HepG2 (cell line): ENCODE results near the gene GLE1. TPM values are rescaled to one million over a fixed set of nuclear protein-coding genes. Genes with fewer than 3 reads are reported as not detected.

Source experiments
- EP300 ChIP-seq, 3 experiments: sonication (generic) in 1 of 3; formaldehyde crosslinking in 1 of 3; IDR thresholded peaks; 2 replicates each; pipeline versions ENCODE4 v1.5.1 to v1.6.1; 2011 to 2020; ENCODE audit warnings: low read depth in 2 of 3, low read length in 2 of 3, borderline replicate concordance in 1 of 3, improper control_type of control experiment in 1 of 3, mild to moderate bottlenecking in 1 of 3, missing genetic modification reagents in 1 of 3, moderate library complexity in 1 of 3
- FOXK1 ChIP-seq: sonication (generic); formaldehyde crosslinking; IDR thresholded peaks from 2 replicates; pipeline ENCODE4 v1.4.0; 2020; ENCODE audit warnings: low read depth, missing genetic modification reagents, borderline replicate concordance
- GFI1 ChIP-seq: sonication (generic); formaldehyde crosslinking; IDR thresholded peaks from 2 replicates; pipeline ENCODE4 v1.5.0; 2020; ENCODE audit warnings: missing genetic modification reagents, mild to moderate bottlenecking, borderline replicate concordance
- HHEX ChIP-seq: IDR thresholded peaks from 2 replicates; pipeline ENCODE4 v1.6.1; 2016; ENCODE audit warnings: control low read depth
- RARG ChIP-seq: sonication (generic); formaldehyde crosslinking; IDR thresholded peaks from 2 replicates; pipeline ENCODE4 v1.4.0; 2020; ENCODE audit warnings: low read depth, mild to moderate bottlenecking, missing genetic modification reagents
- SMYD3 ChIP-seq: sonication (generic); formaldehyde crosslinking; IDR thresholded peaks from 2 replicates; pipeline ENCODE4 v1.8.1; 2023; ENCODE audit warnings: mild to moderate bottlenecking, missing genetic modification reagents
- THYN1 ChIP-seq: sonication (generic); formaldehyde crosslinking; IDR thresholded peaks from 2 replicates; pipeline ENCODE4 v1.8.1; 2023; ENCODE audit warnings: low read depth, mild to moderate bottlenecking, moderate library complexity, missing genetic modification reagents, borderline replicate concordance
- XRCC5 ChIP-seq: fragments of 200-400 bp; formaldehyde crosslinking; optimal IDR thresholded peaks from 2 replicates; pipeline ENCODE3; 2017; ENCODE audit warnings: mild to moderate bottlenecking, low read length
- ZNF225 ChIP-seq: sonication (generic); formaldehyde crosslinking; IDR thresholded peaks from 2 replicates; pipeline ENCODE4 v1.4.0; 2020; ENCODE audit warnings: mild to moderate bottlenecking, missing genetic modification reagents
- ZNF468 ChIP-seq: sonication (generic); formaldehyde crosslinking; IDR thresholded peaks from 2 replicates; pipeline ENCODE4 v1.8.0; 2022; ENCODE audit warnings: mild to moderate bottlenecking, moderate library complexity, missing genetic modification reagents
- ZNF574 ChIP-seq: sonication (generic); formaldehyde crosslinking; IDR thresholded peaks from 2 replicates; pipeline ENCODE4 v1.4.0; 2020; ENCODE audit warnings: missing genetic modification reagents
- ZNF704 ChIP-seq: sonication (generic); formaldehyde crosslinking; IDR thresholded peaks from 2 replicates; pipeline ENCODE4 v1.8.1; 2023; ENCODE audit warnings: mild to moderate bottlenecking, inconsistent platforms, moderate library complexity, missing genetic modification reagents, borderline replicate concordance
- ZNF879 ChIP-seq: sonication (generic); formaldehyde crosslinking; IDR thresholded peaks from 2 replicates; pipeline ENCODE4 v1.8.1; 2023; ENCODE audit warnings: missing genetic modification reagents
- polyA plus RNA-seq, 8 experiments: library from polyadenylated mRNA; depleted of rRNA in 3 of 8; stranded (reverse) in 7 of 8; unstranded in 1 of 8; fragments of >200 nt; fragmentation: Illumina TruSeq in 4 of 8; extraction: Trizol in 4 of 8; gene quantifications; 2 replicates each; pipeline versions ENCODE4 v1.2.1 to v1.2.3, GENCODE V29; 2011 to 2016; ENCODE audit warnings: low read depth in 4 of 8, missing spikeins in 1 of 8, mixed read lengths in 1 of 8; ENCODE audit not compliant: insufficient read depth in 1 of 8
- total RNA-seq, 5 experiments: library from RNA; depleted of rRNA; stranded (reverse); fragments of >200 nt; fragmentation: Illumina TruSeq; extraction: Trizol; gene quantifications; 2 replicates each; pipeline ENCODE4 v1.2.3, GENCODE V29; 2016; ENCODE audit warnings: low read depth in 1 of 5
- TF ChIP-seq, protein P1 (sequence below): sonication (generic); formaldehyde crosslinking; IDR thresholded peaks from 2 replicates; pipeline ENCODE4 v1.5.0; 2020; ENCODE audit warnings: missing genetic modification reagents, mild to moderate bottlenecking, borderline replicate concordance
- TF ChIP-seq, protein P2 (sequence below): sonication (generic); formaldehyde crosslinking; IDR thresholded peaks from 2 replicates; pipeline ENCODE4 v1.5.0; 2020; ENCODE audit warnings: mild to moderate bottlenecking, missing genetic modification reagents, borderline replicate concordance

Gene GLE1
- total and polyA plus RNA-seq, 2 of the 13 experiments (the other 11 are each of a cell fraction or from before 2014, with no cell fraction given): 14.7 to 28.8 TPM

GRCh38 chr9:128558431-128559310 is 54.2 kb downstream of the GLE1 start (continued):
- TF ChIP-seq ZNF574 (CRISPR knock-in tag) (0 out of 2 replicates have a peak, but pooled peaks have one; percentile 21), GFI1 (CRISPR knock-in tag) (peak; percentile 49; the same call in 1 of the 2 replicates), ZNF225 (no peak), ZNF879 (no peak), HHEX (CRISPR knock-in tag) (no peak), XRCC5 (no peak), EP300 (IDR thresholded peaks at IDR 0.05; ENCODE audit: low read depth in 2 of 2, low read length in 2 of 2) (0 out of 4 replicates have a peak, but pooled peaks of 1 of the 2 experiments have one; percentile 9), EP300 (CRISPR knock-in tag; IDR thresholded peaks at IDR 0.05; ENCODE audit: borderline replicate concordance) (no peak), ZNF704 (CRISPR knock-in tag) (no peak), ZNF468 (no peak), THYN1 (CRISPR knock-in tag) (no peak), RARG (CRISPR knock-in tag) (no peak), SMYD3 (no peak), FOXK1 (no peak)
- TF ChIP-seq, protein P1, sequence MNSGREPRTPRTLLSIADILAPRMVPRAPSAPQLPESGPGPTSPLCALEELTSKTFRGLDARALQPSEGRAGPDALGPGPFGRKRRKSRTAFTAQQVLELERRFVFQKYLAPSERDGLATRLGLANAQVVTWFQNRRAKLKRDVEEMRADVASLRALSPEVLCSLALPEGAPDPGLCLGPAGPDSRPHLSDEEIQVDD: no peak
- TF ChIP-seq, protein P2, sequence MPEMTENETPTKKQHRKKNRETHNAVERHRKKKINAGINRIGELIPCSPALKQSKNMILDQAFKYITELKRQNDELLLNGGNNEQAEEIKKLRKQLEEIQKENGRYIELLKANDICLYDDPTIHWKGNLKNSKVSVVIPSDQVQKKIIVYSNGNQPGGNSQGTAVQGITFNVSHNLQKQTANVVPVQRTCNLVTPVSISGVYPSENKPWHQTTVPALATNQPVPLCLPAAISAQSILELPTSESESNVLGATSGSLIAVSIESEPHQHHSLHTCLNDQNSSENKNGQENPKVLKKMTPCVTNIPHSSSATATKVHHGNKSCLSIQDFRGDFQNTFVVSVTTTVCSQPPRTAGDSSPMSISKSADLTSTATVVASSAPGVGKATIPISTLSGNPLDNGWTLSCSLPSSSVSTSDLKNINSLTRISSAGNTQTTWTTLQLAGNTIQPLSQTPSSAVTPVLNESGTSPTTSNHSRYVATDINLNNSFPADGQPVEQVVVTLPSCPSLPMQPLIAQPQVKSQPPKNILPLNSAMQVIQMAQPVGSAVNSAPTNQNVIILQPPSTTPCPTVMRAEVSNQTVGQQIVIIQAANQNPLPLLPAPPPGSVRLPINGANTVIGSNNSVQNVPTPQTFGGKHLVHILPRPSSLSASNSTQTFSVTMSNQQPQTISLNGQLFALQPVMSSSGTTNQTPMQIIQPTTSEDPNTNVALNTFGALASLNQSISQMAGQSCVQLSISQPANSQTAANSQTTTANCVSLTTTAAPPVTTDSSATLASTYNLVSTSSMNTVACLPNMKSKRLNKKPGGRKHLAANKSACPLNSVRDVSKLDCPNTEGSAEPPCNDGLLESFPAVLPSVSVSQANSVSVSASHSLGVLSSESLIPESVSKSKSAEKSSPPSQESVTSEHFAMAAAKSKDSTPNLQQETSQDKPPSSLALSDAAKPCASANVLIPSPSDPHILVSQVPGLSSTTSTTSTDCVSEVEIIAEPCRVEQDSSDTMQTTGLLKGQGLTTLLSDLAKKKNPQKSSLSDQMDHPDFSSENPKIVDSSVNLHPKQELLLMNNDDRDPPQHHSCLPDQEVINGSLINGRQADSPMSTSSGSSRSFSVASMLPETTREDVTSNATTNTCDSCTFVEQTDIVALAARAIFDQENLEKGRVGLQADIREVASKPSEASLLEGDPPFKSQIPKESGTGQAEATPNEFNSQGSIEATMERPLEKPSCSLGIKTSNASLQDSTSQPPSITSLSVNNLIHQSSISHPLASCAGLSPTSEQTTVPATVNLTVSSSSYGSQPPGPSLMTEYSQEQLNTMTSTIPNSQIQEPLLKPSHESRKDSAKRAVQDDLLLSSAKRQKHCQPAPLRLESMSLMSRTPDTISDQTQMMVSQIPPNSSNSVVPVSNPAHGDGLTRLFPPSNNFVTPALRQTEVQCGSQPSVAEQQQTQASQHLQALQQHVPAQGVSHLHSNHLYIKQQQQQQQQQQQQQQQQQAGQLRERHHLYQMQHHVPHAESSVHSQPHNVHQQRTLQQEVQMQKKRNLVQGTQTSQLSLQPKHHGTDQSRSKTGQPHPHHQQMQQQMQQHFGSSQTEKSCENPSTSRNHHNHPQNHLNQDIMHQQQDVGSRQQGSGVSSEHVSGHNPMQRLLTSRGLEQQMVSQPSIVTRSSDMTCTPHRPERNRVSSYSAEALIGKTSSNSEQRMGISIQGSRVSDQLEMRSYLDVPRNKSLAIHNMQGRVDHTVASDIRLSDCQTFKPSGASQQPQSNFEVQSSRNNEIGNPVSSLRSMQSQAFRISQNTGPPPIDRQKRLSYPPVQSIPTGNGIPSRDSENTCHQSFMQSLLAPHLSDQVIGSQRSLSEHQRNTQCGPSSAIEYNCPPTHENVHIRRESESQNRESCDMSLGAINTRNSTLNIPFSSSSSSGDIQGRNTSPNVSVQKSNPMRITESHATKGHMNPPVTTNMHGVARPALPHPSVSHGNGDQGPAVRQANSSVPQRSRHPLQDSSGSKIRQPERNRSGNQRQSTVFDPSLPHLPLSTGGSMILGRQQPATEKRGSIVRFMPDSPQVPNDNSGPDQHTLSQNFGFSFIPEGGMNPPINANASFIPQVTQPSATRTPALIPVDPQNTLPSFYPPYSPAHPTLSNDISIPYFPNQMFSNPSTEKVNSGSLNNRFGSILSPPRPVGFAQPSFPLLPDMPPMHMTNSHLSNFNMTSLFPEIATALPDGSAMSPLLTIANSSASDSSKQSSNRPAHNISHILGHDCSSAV (CRISPR knock-in tag): no peak
